ENCODE data around the gene ZFP82.
A peak's percentile ranks its signal among the peaks of the same experiment; 100 is the strongest.

Gene ZFP82

GRCh38 chr19:36418287-36419001 is at the start of gene ZFP82:
TSS of gene ZFP82 (minus strand) at chr19:36418644. CDS start at chr19:36409789, 8,855 bp downstream.
- peak; percentile 71 to 96 for DNase-seq

DNA sequence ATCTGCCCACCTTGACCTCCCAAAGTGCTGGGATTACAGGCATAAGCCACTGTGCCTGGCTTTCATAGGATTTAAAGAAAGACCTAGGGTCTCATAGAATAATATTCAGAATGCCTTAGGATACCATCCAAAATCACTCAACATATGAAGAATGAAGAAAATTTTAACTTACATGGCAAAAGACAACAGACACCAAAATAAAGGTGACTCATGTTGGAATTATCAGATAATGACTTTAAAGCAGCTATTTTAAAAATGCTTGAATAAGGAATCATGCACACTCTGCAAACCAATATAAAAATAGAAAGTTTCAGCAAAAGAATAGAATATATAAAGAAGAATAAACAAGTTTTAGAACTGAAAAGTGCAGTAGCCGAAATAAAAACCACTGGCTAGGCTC is 41.6 kb upstream of the ZFP82 start:
- no peak for DNase-seq

DNA sequence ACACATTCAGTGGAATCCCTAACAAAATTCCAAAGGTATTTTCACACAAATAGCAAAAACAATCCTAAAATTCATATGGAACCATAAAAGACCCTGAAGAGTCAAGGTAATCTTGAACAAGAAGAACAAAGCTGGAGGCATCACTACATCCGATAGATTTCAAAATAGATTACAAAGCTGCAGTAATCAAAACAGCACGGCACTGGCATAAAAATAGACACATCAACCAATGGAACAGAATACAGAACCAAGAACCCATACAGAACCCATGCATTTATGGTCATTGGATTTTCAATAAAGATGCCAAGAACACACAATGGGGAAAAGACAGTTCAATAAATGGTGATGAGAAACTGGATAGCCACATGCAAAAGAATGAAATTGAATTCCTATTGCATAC is 38.4 kb upstream of the ZFP82 start:
- no peak for DNase-seq

DNA sequence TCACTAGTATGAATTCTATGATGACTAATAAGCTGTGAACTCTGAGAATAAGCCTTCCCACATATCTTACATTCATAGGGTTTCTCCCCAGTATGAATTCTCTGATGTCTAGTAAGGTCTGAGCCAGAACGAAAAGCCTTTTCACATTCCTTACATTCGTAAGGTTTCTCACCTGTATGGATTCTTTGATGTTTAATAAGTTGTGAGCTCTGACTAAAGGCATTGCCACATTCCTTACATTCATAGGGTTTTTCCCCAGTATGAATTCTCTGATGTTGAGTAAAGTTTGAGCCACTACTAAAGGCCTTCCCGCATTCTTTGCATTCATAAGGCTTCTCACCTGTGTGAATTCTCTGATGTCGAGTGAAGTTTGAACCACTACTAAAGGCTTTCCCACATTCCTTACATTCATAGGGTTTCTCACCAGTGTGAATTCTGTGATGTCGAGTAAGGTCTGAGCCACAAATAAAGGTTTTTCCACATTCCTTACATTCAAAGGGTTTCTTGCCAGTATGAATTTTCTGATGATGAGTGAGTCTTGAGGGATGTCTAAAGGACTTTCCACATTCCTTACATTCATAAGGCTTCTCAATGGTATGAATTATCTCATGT is 30.7 kb upstream of the ZFP82 start:
- DNase-seq = no peak

GRCh38 chr19:36441339-36441738 is 22.9 kb upstream of the ZFP82 start:
- DNase-seq = no peak

GRCh38 chr19:36436531-36436930 is 18.1 kb upstream of the ZFP82 start:
- peak; percentile 19 to 61 for DNase-seq

GRCh38 chr19:36423925-36424324 is 5.5 kb upstream of the ZFP82 start:
- DNase-seq = no peak

GRCh38 chr19:36421749-36422481 is 3.5 kb upstream of the ZFP82 start:
- no peak for DNase-seq

GRCh38 chr19:36420961-36421748 is 2.7 kb upstream of the ZFP82 start:
- no peak for DNase-seq

DNA sequence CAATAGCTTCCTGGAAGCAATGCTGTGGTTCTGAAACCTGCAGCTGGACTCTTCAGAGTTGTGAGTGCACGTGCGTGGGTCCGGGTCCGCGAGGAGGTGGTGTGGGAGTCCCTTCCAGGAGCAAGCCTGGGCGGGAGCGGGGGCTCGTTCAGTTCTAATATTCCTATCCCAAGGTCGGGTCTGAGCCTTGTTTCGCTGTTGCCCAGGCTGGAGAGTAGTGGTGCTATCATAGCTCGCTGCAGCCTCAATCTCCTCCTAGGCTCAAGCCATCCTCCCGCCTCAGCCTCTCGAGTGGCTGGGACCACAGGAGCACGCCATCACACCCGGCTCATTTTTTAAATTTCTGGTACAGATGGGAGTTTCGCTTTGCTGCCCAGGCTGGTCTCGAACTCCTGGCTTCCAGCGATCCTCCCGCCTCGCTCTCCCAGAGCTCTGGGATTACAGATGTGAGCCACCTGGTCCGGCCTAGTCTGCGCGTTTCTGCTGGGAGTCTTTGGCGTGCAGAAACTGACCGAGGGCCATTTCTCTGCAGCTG is 625 bp downstream of the ZFP82 start:
- no peak for DNase-seq

GRCh38 chr19:36409841-36410240 is 8.6 kb downstream of the ZFP82 start:
- DNase-seq = no peak

- no peak for DNase-seq
Measured at GRCh38 chr19:36408101-36408500, 10.3 kb downstream of the ZFP82 start.

DNA sequence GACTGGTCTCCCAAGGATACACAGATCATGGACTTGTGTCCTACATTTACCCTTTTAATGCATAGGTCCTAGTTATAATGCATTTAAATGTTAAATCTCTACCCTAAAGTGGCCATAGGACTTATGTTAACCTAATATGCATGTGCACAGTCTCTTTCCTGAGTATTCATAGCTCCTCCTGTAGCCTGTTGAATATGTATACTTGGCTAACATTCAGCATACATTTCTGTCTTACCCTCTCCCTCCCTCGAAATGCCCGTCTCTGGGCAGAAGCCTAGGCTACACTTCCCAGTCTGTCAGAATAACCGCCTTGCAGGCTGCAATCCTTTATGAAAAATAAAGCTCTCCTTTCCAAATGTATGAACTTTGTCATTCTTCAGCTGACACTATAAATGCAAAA is 13.9 kb downstream of the ZFP82 start:
- no peak for DNase-seq

- no peak for DNase-seq
Measured at GRCh38 chr19:36401475-36401874, 17.0 kb downstream of the ZFP82 start.

DNA sequence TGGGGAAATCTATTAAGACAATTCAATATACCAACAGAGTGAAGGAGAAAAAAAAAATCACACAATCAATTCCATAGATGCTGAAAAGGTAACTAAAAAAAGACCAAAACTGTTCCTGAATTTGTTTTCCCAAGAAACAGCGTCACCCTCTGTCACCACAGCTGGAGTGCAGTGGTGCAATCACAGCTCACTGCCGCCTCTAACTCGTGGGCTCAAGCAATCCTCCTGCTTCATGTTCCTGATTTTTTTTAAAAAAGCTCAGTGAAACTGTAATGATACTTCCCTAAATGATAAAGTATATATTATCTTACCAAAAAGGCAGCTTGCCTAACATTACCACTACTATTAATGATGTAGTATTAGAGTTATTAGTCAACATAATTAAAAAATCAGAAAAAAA is 19.9 kb downstream of the ZFP82 start:
- DNase-seq = no peak

GRCh38 chr19:36392916-36393673 is 25.3 kb downstream of the ZFP82 start:
- DNase-seq = no peak

DNA sequence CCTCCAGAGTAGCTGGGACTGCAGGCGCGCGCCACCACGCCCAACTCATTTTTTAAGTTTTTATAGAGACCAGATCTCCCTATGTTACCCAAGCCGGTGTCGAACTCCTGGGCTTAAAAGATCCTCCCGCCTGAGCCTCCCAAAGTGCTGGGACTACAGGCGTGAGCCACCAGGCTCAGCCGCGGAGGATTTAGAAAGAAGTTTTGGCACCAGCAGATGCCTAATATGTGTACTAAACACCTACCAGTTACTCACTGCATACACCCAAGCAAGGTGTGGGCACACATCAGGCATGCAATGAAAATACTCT is 39.0 kb downstream of the ZFP82 start:
- DNase-seq = no peak

GRCh38 chr19:36378625-36379509 is 39.6 kb downstream of the ZFP82 start, which contains the start of gene ZFP14:
TSS of gene ZFP14 (minus strand) at chr19:36379201. CDS start at chr19:36367892, 11,309 bp downstream.
- DNase-seq = peak; percentile 97 to 98

DNA sequence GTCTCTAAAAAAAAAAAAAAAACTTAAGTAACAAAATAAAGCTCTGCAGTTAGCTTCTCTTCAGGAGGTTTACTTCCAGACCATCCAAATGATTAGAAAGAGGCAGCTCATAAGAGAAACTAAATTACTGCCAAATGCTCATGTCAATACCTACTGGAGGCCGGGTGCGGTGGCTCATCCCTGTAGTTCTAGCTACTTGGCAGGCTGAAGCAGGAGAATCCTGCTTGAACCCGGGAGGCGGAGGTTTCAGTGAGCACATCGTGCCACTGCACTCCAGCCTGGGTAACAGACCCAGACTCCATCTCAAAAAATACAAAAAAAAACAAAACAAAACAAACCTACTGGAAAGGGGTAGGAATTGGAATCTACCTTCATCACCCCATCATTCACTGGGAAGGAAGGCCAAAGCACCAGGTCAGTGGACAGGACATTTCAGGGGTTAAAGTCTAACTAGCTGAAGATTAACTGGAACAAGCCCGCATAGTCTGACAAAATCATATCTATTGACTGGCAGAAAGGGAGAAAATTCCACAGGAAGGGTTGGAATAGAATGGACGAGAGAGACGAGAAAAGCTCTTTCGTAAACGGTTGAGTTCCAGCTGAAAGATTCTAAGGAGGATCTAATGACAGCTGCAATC is 40.8 kb downstream of the ZFP82 start:
- no peak for DNase-seq

- no peak for DNase-seq
Measured at GRCh38 chr19:36373638-36374156, 44.7 kb downstream of the ZFP82 start.
